IPS DF 19.7 (cell line): Measurements from ENCODE around the gene YKT6.

Experiments
- DNase-seq: peaks from one replicate; pipeline ENCODE4 v3.0.0-alpha.2; 2013; ENCODE audit warnings: low read depth, low spot score

YKT6 gene

DNA sequence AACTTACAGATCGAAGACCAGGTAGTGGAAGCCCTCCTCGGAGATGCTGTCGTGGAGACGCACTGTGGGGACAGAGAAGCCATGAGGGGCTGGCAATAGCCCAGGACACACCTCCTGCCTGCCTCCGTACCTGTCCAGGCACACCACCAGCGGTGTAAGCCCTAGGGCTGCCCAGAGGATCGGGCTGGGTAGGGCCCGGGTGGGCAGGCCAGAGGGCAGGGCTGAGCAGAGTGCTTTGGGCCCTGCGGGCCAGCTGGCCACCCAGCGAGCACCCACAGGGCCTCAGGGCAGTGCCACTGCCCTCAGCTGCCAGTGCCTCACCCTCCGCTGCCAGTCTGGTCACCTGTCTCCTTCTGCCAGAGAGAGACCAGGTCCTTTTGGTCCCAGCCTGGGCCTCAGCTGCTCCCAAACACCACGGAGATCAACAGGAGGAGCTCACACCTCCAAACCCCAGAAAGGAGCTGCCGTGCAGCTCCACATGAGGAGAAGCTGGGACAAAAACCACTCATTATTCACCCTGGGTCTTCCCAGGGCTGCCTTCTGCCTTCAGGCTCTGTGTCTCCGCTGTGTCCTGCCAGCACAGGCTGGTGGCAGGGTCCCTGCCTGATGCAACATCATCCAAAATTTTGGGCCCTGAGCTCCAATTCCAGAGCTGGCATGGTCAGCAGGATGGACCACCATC lies 58.2 kb downstream of the YKT6 start:
- DNase-seq = no peak

DNA sequence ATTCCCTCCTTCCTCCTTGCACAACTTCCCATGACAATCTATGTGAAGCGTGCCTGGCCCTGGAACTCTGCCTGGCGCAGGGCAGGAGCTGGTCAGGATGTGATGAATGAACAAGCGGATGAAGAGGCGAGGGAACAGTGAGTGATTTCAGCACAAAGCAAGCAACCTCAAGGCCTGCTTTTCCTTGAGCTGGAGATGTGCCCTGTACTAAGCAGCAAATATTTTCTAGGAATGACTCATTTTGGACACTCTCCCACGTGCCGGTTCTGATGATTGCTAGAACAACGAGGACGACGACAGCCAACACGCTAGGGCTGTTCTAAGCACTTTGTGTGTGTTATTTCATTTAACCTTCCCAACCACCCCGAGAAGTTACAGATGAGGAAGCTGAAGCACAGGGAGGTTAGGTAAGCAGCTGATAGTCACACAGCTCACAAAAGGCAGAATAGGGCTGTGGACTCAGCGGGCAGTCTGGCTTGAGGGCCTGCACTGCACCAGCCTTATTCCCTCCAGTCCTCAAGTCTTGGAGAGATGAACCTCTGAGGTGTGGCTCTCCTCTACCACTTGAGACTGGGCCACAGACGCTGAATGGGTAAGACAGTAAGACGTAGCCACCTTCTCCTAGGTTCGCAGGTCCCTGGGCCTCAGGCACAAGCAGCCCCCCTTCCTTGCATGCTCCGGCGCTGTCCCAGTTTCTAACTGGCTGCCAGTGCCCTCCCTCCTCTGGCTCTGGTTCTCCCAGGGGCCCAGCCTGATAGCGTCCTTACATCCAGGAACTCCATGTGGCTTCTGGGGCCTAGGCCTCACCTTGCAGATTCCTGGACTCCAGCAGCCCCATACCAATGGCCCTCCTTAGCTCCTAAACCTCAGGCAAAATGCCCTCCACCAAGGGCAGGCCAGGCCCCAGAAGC lies 59.0 kb downstream of the YKT6 start:
- DNase-seq = no peak

DNA sequence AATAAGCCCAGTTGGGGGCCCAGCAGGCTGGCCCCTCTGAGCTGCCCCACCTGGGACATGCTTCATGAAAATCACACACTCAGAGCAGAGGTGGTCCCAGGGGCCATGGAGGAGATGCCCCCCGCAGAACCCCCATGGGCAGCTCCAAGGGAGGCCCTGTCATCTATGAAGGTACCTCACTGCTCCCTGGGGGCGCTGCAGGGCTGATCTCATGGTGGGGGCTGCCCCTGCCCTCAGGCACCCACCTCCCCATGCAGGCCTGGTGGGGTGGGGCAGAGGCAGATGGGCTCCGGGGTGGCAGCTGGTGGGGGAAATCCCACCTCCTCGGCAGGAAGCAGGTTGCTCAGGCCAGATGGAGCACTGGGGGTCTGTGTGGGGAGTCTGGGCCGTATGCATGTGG lies 60.5 kb downstream of the YKT6 start:
- no peak for DNase-seq

DNA sequence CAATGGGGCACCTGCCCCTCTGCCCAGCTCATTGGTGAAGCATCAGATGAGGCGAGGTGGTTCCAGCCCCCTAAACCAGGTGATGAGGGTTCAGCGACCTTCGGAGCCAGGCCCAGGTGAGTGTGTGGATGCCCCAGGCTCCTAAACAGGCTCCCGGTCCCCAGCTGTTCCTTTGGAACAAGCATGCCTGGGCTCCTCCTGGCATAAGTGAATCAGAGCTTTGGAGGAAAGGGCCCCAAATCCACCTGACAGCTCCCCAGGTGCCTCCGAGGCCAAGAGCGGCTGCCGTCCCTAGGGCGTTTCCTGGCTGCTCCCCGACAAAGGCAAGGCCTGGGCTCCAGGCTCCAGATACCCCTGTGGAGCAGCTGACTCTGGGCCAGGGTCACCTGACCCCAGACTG lies 61.3 kb downstream of the YKT6 start:
- no peak for DNase-seq

DNA sequence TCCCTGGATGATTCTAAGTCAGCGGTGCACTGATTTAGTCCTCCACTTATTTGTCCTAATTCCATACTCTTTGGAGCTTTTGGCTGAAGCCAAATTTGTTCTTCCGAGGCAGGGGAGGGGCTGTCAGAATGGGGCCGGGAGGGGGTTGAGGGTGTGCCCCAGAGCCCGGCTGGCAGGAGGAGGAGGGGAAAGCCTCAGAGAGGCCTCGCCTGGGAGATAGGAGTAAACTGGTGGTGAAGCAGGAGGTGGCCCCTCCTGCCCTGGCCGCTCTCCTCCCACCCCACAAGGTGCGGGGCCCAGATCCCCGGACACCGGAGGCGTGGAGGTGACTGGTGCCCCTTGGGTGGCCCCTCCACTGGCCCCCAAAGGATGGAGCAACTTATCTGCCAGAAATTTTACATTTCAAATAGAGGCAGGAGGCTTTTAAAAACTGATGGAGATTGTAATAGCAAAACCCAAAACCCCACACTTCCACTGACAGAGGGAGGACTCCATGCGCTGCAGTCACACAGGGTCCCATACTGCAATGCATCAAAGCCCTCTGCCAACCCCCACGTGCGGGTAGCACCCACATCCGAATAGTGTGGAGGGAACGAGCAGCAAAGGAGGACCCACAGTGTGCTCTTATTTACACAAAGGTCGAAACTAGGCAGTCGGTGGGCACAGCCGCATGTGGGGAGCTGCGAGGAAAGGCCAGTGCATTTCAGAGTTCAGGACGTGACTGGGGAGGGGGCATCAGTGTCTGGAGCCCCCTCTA lies 62.7 kb downstream of the YKT6 start:
- DNase-seq = no peak
